GM13976 (cell line): ENCODE data around the gene INSR.

Source experiments
- DNase-seq: peaks from one replicate; pipeline ENCODE4 v3.0.0; 2012; ENCODE audit warnings: low spot score
- in situ Hi-C: fragments of 300-500 bp; cut with MboI; formaldehyde crosslinking; loops from one replicate; pipeline ENCODE4 v1.12.0; 2022; ENCODE audit warnings: low sequenced_read_pairs, mixed read lengths, inconsistent platforms; ENCODE audit not compliant: unreplicated experiment
- TF ChIP-seq, protein P1 (sequence below): IDR thresholded peaks from 2 replicates; pipeline ENCODE4 v1.5.1; 2012; ENCODE audit warnings: borderline replicate concordance, mild to moderate bottlenecking; ENCODE audit not compliant: insufficient read depth; ENCODE audit errors: extremely low read depth, missing control alignments, control extremely low read depth

INSR gene

DNA sequence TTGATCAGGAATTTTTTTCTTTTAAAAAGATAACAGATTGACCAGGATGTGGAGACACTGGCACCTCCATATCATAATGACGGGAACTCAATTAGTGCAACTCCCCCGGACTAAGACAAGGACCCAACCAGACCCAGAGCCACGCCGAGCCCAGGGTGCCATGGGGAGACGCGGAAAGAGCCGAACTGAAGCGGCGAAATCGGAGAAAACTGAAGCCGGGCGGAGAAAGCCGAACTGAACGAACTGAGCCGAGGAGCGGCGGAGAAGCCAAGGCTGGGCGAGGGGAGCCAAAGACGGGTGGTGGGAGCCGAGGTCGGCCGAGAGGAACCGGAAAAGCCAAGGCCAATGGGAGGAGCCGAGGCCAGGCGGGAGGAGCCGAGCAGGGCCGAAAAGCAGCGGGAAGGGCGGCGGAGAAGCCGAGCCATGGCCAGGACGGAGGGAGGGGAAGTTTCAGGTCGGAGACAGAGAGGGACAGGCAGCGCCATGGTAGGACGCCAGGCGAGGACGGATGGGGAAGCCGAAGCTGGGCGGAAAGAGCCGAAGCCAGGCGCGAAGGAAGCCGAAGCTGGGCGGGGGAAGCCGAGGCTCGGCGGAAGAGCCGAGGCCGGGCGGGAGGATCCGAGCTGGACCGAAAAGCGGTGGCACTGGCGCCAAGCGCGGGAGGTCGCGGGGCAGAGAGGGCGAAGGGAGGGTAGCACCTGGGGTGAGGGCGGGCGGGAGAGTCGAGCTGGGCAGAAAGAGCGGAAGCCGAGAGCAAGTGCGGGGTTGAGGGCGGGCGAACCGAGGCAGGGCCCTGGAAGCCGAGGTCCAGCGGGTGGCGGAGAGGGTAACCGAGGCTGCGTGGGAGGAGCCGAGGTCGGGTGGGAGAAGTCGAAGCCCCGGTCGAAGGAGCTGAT is 195.3 kb downstream of the INSR start:
- peak; percentile 95 for DNase-seq
- in situ Hi-C loops = no loop called here
- TF ChIP-seq, protein P1, sequence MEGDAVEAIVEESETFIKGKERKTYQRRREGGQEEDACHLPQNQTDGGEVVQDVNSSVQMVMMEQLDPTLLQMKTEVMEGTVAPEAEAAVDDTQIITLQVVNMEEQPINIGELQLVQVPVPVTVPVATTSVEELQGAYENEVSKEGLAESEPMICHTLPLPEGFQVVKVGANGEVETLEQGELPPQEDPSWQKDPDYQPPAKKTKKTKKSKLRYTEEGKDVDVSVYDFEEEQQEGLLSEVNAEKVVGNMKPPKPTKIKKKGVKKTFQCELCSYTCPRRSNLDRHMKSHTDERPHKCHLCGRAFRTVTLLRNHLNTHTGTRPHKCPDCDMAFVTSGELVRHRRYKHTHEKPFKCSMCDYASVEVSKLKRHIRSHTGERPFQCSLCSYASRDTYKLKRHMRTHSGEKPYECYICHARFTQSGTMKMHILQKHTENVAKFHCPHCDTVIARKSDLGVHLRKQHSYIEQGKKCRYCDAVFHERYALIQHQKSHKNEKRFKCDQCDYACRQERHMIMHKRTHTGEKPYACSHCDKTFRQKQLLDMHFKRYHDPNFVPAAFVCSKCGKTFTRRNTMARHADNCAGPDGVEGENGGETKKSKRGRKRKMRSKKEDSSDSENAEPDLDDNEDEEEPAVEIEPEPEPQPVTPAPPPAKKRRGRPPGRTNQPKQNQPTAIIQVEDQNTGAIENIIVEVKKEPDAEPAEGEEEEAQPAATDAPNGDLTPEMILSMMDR = no peak

DNA sequence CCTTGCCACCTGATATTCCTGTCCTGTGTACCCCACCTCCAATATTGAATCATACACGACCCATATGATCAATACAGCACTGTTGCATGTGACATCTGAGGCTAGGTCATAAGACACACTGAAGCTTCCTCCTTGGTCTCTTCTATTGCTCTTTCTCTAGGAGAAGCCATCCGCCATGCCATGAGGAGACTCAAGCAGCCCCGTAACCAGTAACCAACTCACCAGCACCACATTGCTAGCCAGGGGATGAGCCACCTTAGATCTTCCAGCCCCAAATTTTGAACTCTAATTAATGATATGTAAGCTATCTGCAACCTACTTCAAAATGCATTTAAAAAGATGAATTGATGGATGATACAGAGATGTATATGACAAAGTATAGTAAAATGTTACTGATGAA is 196.1 kb downstream of the INSR start:
- TF ChIP-seq, protein P1 = no peak
- in situ Hi-C loops = no loop called here
- DNase-seq = no peak

DNA sequence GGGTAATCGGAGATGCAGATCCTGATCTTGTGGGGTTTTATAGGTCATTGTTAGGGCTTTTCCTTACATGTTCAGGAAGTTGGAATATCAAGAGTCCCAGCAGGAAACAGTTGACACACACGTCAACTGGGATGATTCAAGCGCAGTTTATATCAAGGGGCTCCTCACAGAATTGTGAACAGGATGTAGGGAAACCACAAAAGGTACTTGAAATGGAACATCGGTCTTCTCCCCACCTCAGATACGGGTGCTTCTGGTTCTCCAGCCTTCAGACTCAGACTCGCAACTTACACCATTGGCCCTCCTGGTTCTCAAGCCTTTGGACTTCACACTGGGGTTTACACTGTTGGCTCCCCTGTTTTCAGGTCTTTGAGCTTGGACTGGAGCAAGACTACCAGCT is 205.2 kb downstream of the INSR start:
- no peak for DNase-seq
- TF ChIP-seq, protein P1 = no peak
- in situ Hi-C loops = loop anchor here (10.0 kb wide), 1 partner anchor 84 kb away; no protein-coding TSS in a partner anchor

DNA sequence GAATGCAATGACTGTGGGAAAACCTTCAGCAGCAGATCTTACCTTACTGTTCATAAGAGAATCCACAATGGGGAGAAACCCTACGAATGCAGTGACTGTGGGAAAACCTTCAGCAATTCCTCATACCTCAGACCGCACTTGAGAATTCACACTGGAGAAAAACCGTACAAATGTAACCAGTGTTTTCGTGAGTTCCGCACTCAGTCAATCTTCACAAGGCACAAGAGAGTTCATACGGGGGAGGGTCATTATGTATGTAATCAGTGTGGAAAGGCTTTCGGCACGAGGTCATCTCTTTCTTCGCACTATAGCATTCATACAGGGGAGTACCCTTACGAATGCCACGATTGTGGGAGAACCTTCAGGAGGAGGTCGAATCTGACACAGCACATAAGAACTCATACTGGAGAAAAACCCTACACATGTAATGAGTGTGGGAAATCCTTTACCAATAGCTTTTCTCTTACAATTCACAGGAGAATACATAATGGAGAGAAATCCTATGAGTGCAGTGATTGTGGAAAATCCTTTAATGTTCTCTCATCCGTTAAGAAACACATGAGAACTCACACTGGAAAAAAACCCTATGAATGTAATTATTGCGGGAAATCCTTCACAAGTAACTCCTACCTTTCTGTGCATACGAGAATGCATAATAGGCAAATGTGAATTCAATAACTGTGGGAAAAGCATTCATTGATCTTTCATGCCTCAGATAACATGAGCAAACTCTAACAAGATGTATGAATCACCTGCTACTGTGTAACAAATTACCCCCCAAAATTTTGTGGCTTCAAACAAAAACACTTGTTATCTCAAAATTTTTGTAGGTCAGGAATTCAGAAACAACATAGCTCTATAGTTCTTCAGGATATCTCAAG is 210.9 kb downstream of the INSR start:
- in situ Hi-C loops = loop anchor here (10.0 kb wide), 1 partner anchor 79 kb away; no protein-coding TSS in a partner anchor
- DNase-seq = no peak
- TF ChIP-seq, protein P1 = no peak

DNA sequence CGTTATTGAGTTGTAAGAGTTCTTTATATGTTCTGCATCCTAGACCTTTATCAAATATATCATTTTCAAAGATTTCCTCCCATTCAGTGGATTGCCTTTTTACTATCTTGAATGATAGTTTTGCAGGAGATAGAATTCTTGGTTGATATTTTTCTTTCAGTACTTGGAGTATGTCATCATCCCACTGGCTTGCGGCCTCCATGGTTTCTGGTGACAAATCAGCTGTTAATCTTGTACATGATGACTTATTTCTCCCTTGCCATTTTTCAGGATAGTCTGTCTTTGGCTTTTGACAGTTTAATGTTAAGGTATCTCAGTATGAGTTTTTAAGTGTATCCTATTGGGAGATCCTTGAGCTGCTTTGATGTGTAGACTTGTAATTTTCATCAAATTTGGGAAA is 216.2 kb downstream of the INSR start:
- TF ChIP-seq, protein P1 = no peak
- in situ Hi-C loops = no loop called here
- no peak for DNase-seq

DNA sequence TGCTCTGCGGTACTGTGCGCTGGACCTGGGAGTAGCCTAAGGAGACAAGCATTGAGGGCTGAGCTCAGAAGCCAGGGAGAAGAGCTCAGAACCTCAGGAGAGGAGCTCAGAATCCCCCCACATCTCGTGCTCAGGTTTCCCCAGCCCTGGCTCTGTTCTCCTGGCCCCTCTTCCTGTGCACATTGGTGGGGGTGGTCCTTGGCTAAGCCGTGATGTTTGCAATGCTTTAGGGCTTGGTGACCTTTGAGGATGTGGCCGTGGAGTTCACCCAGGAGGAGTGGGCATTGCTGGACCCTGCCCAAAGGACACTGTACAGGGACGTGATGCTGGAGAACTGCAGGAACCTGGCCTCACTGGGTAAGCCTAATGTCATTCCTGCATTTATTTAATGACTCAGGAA is 218.1 kb downstream of the INSR start:
- no peak for DNase-seq
- in situ Hi-C loops = no loop called here
- TF ChIP-seq, protein P1 = no peak
